CD4-positive, alpha-beta T cell treated with Interleukin-12 subunit alpha and Interleukin-12 subunit beta, for 1 hour (primary cell): Measurements from ENCODE around the gene PCID2.

Experiments used
- DNase-seq: peaks from one replicate; pipeline ENCODE4 v3.0.0-alpha.2; 2020

The PCID2 gene

GRCh38 chr13:113219256-113219940, 10.9 kb upstream of the PCID2 start:
- DNase-seq: no peak

- no peak for DNase-seq
Measured at GRCh38 chr13:113218586-113218985, 10.1 kb upstream of the PCID2 start.

GRCh38 chr13:113216254-113217048, 8.0 kb upstream of the PCID2 start:
- DNase-seq: no peak

GRCh38 chr13:113211774-113212173, 3.3 kb upstream of the PCID2 start:
- DNase-seq: peak; percentile 14

GRCh38 chr13:113210833-113211232, 2.4 kb upstream of the PCID2 start:
- DNase-seq: no peak

GRCh38 chr13:113209759-113210421, 1.4 kb upstream of the PCID2 start:
- DNase-seq: peak; percentile 80

GRCh38 chr13:113209336-113209758, 878 bp upstream of the PCID2 start, which contains the start of gene CUL4A:
TSS of gene CUL4A (plus strand) at chr13:113209613. CDS start at chr13:113209628, 15 bp downstream.
- peak; percentile 80 for DNase-seq

GRCh38 chr13:113207890-113208420, 514 bp downstream of the PCID2 start:
- peak; percentile 22 for DNase-seq

GRCh38 chr13:113207460-113207859, 1.0 kb downstream of the PCID2 start:
- no peak for DNase-seq

- DNase-seq: no peak
Measured at GRCh38 chr13:113205428-113205931, 3.0 kb downstream of the PCID2 start.

- no peak for DNase-seq
Measured at GRCh38 chr13:113204378-113204734, 4.1 kb downstream of the PCID2 start.

- no peak for DNase-seq
Measured at GRCh38 chr13:113203507-113204377, 4.7 kb downstream of the PCID2 start.

- no peak for DNase-seq
Measured at GRCh38 chr13:113202912-113203311, 5.6 kb downstream of the PCID2 start.

GRCh38 chr13:113201815-113202214, 6.7 kb downstream of the PCID2 start:
- DNase-seq: no peak

- DNase-seq: no peak
Measured at GRCh38 chr13:113196970-113197737, 11.3 kb downstream of the PCID2 start.

- DNase-seq: no peak
Measured at GRCh38 chr13:113195360-113195759, 13.1 kb downstream of the PCID2 start.

GRCh38 chr13:113192902-113193301, 15.6 kb downstream of the PCID2 start:
- no peak for DNase-seq

- no peak for DNase-seq
Measured at GRCh38 chr13:113192279-113192678, 16.2 kb downstream of the PCID2 start.

- no peak for DNase-seq
Measured at GRCh38 chr13:113190181-113190580, 18.3 kb downstream of the PCID2 start.

GRCh38 chr13:113187883-113188665, 20.4 kb downstream of the PCID2 start:
- no peak for DNase-seq

GRCh38 chr13:113187263-113187669, 21.2 kb downstream of the PCID2 start:
- DNase-seq: no peak
